ENCODE results near the gene SLC16A12.

The SLC16A12 gene

GRCh38 chr10:89388806-89389205, 146.6 kb downstream of the SLC16A12 start:
- no peak for DNase-seq

- DNase-seq: no peak
Measured at GRCh38 chr10:89384474-89385340, 150.7 kb downstream of the SLC16A12 start.

- DNase-seq: no peak
Measured at GRCh38 chr10:89382757-89383156, 152.6 kb downstream of the SLC16A12 start.

Measured in CD4-positive, alpha-beta T cell treated with Interleukin-21 for 1 hour (primary cell).